Loucy (cell line): ENCODE measurements around the gene SLC4A1.

Experiments used
- H2AFZ ChIP-seq: fragments of 200-600 bp; sonication (generic); 2 replicates; pipeline ENCODE4 v1.6.0; 2016; ENCODE audit warnings: antibody characterized with exemption, mild to moderate bottlenecking, low read length, moderate library complexity
- H3F3A ChIP-seq: fragments of 200-600 bp; 2 replicates; pipeline ENCODE4 v1.6.0; 2016; ENCODE audit warnings: antibody characterized with exemption, low read depth, mild to moderate bottlenecking
- H3K27me3 ChIP-seq: fragments of 200-600 bp; sonication (generic); 2 replicates; pipeline ENCODE4 v1.6.1; 2014; ENCODE audit warnings: low read length, mild to moderate bottlenecking; ENCODE audit not compliant: insufficient read depth, poor library complexity, severe bottlenecking
- H3K36me3 ChIP-seq: fragments of 200-600 bp; sonication (generic); 2 replicates; pipeline ENCODE4 v1.6.1; 2016; ENCODE audit warnings: low read length; ENCODE audit not compliant: insufficient read depth
- H3K4me1 ChIP-seq: fragments of 200-600 bp; sonication (generic); 2 replicates; pipeline ENCODE4 v1.5.1; 2014; ENCODE audit warnings: low read length, mild to moderate bottlenecking; ENCODE audit not compliant: insufficient read depth, poor library complexity, severe bottlenecking
- H3K4me2 ChIP-seq: fragments of 200-600 bp; sonication (generic); 2 replicates; pipeline ENCODE4 v1.6.0; 2014; ENCODE audit warnings: antibody characterized with exemption, low read length, low read depth, mild to moderate bottlenecking; ENCODE audit not compliant: poor library complexity, severe bottlenecking
- H3K4me3 ChIP-seq: fragments of 200-600 bp; sonication (generic); 2 replicates; pipeline ENCODE4 v1.5.1; 2014; ENCODE audit warnings: low read length, mild to moderate bottlenecking, mixed read lengths; ENCODE audit not compliant: poor library complexity, severe bottlenecking
- H3K79me2 ChIP-seq: fragments of 200-600 bp; sonication (generic); 2 replicates; pipeline ENCODE4 v1.6.1; 2014; ENCODE audit warnings: low read length; ENCODE audit not compliant: insufficient read depth
- H3K9ac ChIP-seq: fragments of 200-600 bp; sonication (generic); 2 replicates; pipeline ENCODE4 v1.6.0; 2014; ENCODE audit warnings: mild to moderate bottlenecking, low read depth, low read length, moderate library complexity; ENCODE audit not compliant: poor library complexity, severe bottlenecking
- H3K9me2 ChIP-seq: fragments of 200-600 bp; sonication (generic); replicated peaks from 2 replicates; pipeline ENCODE4 v1.6.1; 2016; ENCODE audit warnings: low read depth, low read length, mixed read lengths
- H3K9me3 ChIP-seq: fragments of 200-600 bp; sonication (generic); 2 replicates; pipeline ENCODE4 v1.6.1; 2014; ENCODE audit warnings: mild to moderate bottlenecking, antibody characterized with exemption, low read length, low read depth; ENCODE audit not compliant: insufficient read depth
- H4K20me1 ChIP-seq: fragments of 200-600 bp; sonication (generic); 2 replicates; pipeline ENCODE4 v1.6.0; 2014; ENCODE audit warnings: antibody characterized with exemption, low read length, mild to moderate bottlenecking; ENCODE audit not compliant: insufficient read depth, poor library complexity, severe bottlenecking
- CTCF ChIP-seq: fragments of 200-600 bp; sonication (generic); conservative IDR thresholded peaks from 2 replicates; pipeline ENCODE4 v1.5.1; 2014; ENCODE audit warnings: mild to moderate bottlenecking, antibody characterized with exemption, low read length
- EZH2phosphoT487 ChIP-seq: fragments of 200-600 bp; IDR thresholded peaks from 2 replicates; pipeline ENCODE4 v1.6.1; 2018; ENCODE audit warnings: antibody characterized with exemption, mild to moderate bottlenecking, moderate library complexity, borderline replicate concordance

Gene SLC4A1

DNA sequence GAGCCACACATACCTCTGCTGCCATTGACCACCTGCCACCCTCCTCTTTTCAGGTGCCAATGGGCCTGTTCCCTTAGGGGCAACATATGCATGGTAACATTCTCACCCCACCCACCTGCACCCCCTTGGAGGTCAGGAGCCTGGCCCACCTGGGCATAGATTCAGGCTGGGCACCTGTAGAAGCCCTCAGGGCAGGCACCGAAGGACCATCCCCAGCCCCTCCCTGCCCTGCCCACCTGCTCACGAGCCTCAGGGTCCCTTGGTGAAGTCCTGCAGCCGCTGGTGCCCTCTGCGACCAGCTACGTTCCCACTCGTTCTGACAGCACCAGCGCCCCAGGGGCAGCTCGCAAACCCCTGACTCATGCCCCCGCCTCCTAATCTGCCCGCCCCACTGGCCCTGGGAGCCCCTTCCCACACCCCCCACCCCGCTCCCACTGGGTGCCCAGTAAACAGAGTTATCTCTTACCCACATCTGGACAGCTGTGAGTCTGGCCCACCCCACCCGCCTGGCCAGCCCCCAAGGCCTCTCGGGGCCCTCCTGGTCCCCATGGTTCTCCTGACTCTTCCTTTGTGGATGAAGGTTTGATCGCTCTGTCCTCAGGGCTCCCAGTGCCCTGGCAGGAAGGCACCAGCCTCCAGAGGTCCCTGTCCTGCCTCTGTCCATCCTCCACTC lies at the start of gene SLC4A1:
Gene SLC4A1, minus strand, starts transcription at position 318 of the 673 bp plus-strand sequence. CDS start 5,269 bp downstream, outside the sequence.
- Histone ChIP-seq H3K9me2 (no peaks in the 10 kb centered on the region), H3K79me2 (no peaks in the 10 kb centered on the region), H3K4me3 (no peak within 1 kb of the TSS), H3K4me2 (no peak within 1 kb of the TSS), H3K9ac (no peak within 1 kb of the TSS), H3F3A (no peaks in the 10 kb centered on the region), H3K4me1 (no peaks in the 10 kb centered on the region), H4K20me1 (no peaks in the 10 kb centered on the region), H3K36me3 (no peaks in the 10 kb centered on the region), H3K9me3 (no peaks in the 10 kb centered on the region), H3K27me3 (no peaks in the 10 kb centered on the region), H2AFZ (no peak within 1 kb of the TSS)
- TF ChIP-seq CTCF, result no peak
- TF ChIP-seq EZH2phosphoT487, result no peak

- no peak overlapping the region for H2AFZ ChIP-seq
Measured at GRCh38 chr17:44317545-44317944, 49.6 kb upstream of the SLC4A1 start.

GRCh38 chr17:44315760-44316731 lies 48.1 kb upstream of the SLC4A1 start:
- no peaks in the 10 kb centered on the region for H4K20me1 ChIP-seq
- no peak overlapping the region for H3K9ac ChIP-seq
- H3K4me3 ChIP-seq, result no peak overlapping the region
- peaks cover 9% of the 10 kb centered on the region; the same call in 1 of the 2 replicates for H3K36me3 ChIP-seq
- no peak overlapping the region for H2AFZ ChIP-seq
- no peak for TF ChIP-seq CTCF
- TF ChIP-seq EZH2phosphoT487, result no peak
- H3K79me2 ChIP-seq, result no peaks in the 10 kb centered on the region
- H3K4me1 ChIP-seq, result no peaks in the 10 kb centered on the region
- no peaks in the 10 kb centered on the region for H3K9me3 ChIP-seq
- H3K9me2 ChIP-seq, result no peaks in the 10 kb centered on the region
- no peak overlapping the region for H3K4me2 ChIP-seq
- H3K27me3 ChIP-seq, result no peaks in the 10 kb centered on the region
- H3F3A ChIP-seq, result no peaks in the 10 kb centered on the region

More at GRCh38 chr17:44317545-44317944, 49.6 kb upstream of the SLC4A1 start:
- H3K27me3 ChIP-seq, result no peaks in the 10 kb centered on the region
- no peaks in the 10 kb centered on the region for H4K20me1 ChIP-seq
- H3K4me3 ChIP-seq, result no peak overlapping the region
- H3F3A ChIP-seq, result no peaks in the 10 kb centered on the region
- no peak overlapping the region for H3K9ac ChIP-seq
- TF ChIP-seq CTCF (no peak), EZH2phosphoT487 (no peak)
- H3K9me2 ChIP-seq, result no peaks in the 10 kb centered on the region
- no peak overlapping the region for H3K4me2 ChIP-seq
- no peaks in the 10 kb centered on the region for H3K9me3 ChIP-seq
- H3K4me1 ChIP-seq, result no peaks in the 10 kb centered on the region
- H3K36me3 ChIP-seq, result peaks cover 9% of the 10 kb centered on the region; the same call in 1 of the 2 replicates
- no peaks in the 10 kb centered on the region for H3K79me2 ChIP-seq
